ENCODE data around the gene WDR75.

WDR75 gene

DNA sequence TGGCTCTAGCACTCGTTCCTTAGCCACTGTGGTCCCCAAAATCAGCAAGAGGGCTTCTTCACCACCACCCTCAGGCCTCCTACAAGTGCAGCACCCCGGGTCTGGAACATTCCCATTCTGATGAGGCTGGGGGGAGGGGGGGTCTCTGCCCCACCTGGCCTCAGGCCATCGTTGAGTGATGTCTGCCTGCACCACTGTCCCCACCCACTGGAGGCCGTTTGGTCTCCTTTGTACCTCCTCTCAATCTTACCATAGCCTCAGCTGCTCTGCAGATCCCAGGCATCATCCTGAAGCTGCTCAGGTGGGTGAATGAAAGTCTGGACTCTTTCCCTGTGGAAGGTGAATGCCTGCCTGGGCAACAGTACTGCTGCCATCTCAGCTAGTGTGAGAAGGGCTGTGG lies 42.3 kb downstream of the WDR75 start:
- no peak for TF ChIP-seq Cebpa-rat (IDR thresholded peaks at IDR 0.05)
- Histone ChIP-seq H3K9me3 (replicated peaks in 1 of 11) (no peaks in the 10 kb centered on the region), H3K4me1 (peaks cover 0 to 11% (median 0%) of the 10 kb centered on the region in 10 experiments; a peak in 5 of 20 replicates), H3K27ac (no peak overlapping the region), H3K27me3 (no peaks in the 10 kb centered on the region), H3K4me2 (no peak overlapping the region), H3K4me3 (no peak overlapping the region), H3K9ac (no peak overlapping the region), H4K20me1 (no peaks in the 10 kb centered on the region), H3K36me3 (no peaks in the 10 kb centered on the region)

DNA sequence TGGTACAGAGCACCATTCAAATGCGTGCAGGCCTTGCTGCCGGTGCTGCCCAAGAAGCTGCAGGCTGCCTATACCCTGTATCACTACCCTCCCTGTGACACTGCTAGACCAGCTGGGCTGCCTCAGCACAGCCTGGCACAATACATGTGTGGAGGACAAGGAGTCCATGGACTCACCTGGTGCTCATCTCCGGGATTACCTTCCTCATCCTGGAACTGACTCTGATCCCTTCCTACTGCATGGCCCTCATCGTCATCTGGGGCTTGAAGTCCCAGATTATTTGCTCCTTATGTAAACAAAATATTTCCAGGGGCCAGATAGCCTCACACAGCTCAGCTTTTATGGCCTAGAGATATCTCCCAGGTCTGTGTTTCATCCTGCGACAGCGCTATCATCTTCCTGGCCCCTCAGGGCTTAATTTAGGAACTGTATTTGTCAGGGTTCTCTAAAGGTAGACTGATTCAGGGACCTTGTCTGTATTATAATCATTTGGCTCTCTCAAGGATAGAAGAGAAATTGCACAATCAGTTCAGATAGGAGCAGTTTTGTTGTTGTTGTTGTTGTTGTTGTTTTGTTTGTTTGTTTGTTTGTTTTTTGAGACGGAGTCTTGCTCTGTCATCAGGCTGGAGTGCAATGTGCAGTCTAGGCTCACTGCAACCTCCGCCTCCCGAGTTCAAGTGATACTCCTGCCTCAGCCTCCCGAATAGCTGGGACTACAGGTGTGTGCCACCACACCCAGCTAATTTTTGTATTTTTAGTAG lies 42.9 kb downstream of the WDR75 start:
- Histone ChIP-seq H3K4me1 (peaks cover 0 to 11% (median 0%) of the 10 kb centered on the region in 10 experiments; a peak in 5 of 20 replicates), H3K4me3 (no peak overlapping the region), H3K4me2 (peak overlapping the region in 2 of 11 experiments; percentile 1 to 17; a peak in 1 of 22 replicates), H3K36me3 (no peaks in the 10 kb centered on the region), H3K27me3 (no peaks in the 10 kb centered on the region), H3K27ac (no peak overlapping the region), H3K9me3 (replicated peaks in 1 of 11) (no peaks in the 10 kb centered on the region), H4K20me1 (no peaks in the 10 kb centered on the region), H3K9ac (no peak overlapping the region)
- 0 out of 22 replicates have a peak, but pooled peaks of 2 of the 11 experiments have one; percentile 9 to 14 for TF ChIP-seq Cebpa-rat (IDR thresholded peaks at IDR 0.05)

DNA sequence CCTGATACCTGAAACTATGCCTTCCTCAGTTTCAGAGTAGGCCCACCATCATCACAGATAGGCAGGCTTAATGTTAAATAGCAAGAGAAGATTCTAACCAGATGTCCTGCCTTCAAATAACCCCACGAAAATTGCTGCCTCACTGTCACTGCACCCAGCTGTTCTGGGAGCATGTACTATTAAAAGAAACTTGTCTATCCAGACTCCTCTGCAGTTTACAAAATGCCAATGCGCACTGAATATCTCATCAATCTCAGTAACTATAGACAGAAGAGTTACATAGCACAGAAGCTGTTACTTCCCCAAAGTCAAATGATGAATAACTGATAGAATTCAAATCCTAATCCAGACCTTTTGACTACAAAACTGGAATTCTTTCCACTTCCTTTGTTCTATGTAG lies 43.9 kb downstream of the WDR75 start:
- no peaks in the 10 kb centered on the region for H3K27me3 ChIP-seq
- H4K20me1 ChIP-seq, result no peaks in the 10 kb centered on the region
- H3K36me3 ChIP-seq, result no peaks in the 10 kb centered on the region
- no peak overlapping the region for H3K27ac ChIP-seq
- no peak for TF ChIP-seq Cebpa-rat (IDR thresholded peaks at IDR 0.05)
- peaks cover 0 to 11% (median 0%) of the 10 kb centered on the region in 10 experiments; a peak in 5 of 20 replicates for H3K4me1 ChIP-seq
- H3K4me2 ChIP-seq, result peak overlapping the region in 3 of 11 experiments; percentile 1 to 17 (median 5); a peak in 1 of 22 replicates
- H3K9ac ChIP-seq, result no peak overlapping the region
- no peak overlapping the region for H3K4me3 ChIP-seq
- H3K9me3 ChIP-seq (replicated peaks in 1 of 11), result no peaks in the 10 kb centered on the region

DNA sequence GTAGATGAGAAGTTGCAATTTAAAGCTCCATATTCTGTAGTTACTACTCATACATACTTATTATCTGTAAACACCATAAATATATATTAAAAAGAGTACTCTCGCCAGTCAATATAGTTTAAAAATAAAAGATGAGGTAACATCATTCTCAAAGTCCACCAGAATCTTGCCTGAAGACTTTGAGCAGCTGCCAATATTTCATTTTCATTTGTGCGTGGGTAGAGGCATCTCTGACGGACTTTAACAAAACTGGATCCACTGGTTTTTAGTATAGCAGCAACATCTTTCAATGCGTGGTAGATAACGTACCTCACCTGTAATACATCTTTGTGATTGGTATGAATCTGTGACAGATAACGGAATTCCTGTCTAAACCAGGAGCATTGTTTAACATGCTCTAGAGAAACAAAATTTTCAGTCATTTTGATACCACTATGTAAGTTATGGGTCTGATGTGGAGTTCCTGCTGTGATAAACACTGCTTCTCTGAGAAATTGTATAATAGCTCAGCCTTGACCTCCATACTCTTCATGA lies 45.0 kb downstream of the WDR75 start:
- no peak for TF ChIP-seq Cebpa-rat (IDR thresholded peaks at IDR 0.05)
- no peak overlapping the region for H3K27ac ChIP-seq

DNA sequence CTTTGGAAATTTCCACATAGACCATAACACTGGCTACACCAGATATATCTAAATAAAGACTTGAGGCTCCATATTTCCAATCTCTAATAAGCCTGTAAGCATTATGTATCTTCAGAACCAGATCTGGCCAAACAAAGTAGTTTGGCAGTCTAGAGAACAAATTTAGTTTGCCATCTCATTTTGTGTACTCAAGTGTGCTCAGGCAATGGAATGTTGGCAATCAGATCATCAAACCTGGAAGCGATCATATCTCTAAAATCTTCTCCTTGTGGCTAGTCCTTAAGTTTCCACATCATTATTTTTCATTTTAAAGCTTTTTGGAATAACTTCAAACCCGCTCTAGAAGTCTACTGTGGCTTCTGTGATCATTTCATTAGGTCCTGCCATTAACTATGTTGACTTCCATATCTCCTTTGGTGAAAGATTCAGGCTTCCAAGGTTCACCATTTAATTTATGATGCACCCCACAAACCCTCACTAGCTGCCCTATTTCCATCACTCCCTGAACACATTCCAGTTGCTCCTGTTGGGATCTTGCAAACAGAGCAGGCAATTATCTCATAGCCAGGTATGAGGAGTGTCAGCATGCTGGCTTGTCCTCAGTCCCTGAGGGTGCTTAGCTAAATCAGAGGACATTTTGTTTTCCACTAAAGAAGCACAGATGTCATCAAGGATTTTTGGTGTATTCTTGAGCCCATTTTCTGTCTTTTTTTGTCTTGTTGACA lies 46.2 kb downstream of the WDR75 start:
- no peaks in the 10 kb centered on the region for H3K36me3 ChIP-seq
- no peak overlapping the region for H3K4me2 ChIP-seq
- H3K9ac ChIP-seq, result no peak overlapping the region
- H3K4me3 ChIP-seq, result no peak overlapping the region
- peaks cover 0 to 11% (median 0%) of the 10 kb centered on the region in 10 experiments; a peak in 5 of 20 replicates for H3K4me1 ChIP-seq
- H3K9me3 ChIP-seq (replicated peaks in 1 of 11), result no peaks in the 10 kb centered on the region
- H3K27ac ChIP-seq, result no peak overlapping the region
- H4K20me1 ChIP-seq, result no peaks in the 10 kb centered on the region
- TF ChIP-seq Cebpa-rat (IDR thresholded peaks at IDR 0.05), result no peak
- H3K27me3 ChIP-seq, result no peaks in the 10 kb centered on the region

More for the DNA sequence above, 45.0 kb downstream of the WDR75 start:
- H3K36me3 ChIP-seq, result no peaks in the 10 kb centered on the region
- no peaks in the 10 kb centered on the region for H4K20me1 ChIP-seq
- H3K4me3 ChIP-seq, result no peak overlapping the region
- no peak overlapping the region for H3K4me2 ChIP-seq
- H3K4me1 ChIP-seq, result peaks cover 0 to 11% (median 0%) of the 10 kb centered on the region in 10 experiments; a peak in 5 of 20 replicates
- no peak overlapping the region for H3K9ac ChIP-seq
- H3K9me3 ChIP-seq (replicated peaks in 1 of 11), result no peaks in the 10 kb centered on the region
- no peaks in the 10 kb centered on the region for H3K27me3 ChIP-seq

DNA sequence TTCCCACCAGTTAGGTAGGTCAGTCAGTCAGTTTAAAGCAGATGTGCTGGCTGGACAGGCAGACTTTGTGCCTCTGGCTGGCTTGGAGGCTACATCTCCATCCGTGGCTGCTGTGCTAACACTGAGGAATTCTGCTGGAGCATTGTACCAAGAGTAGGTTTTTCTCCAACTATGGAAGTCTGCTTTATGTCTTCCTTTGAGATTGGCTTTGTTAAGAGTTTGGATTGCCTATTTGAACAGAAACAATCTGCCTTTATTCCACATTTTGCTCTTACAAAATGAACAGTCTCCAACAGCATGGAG lies 46.7 kb downstream of the WDR75 start:
- Histone ChIP-seq H3K4me1 (peaks cover 0 to 11% (median 0%) of the 10 kb centered on the region in 10 experiments; a peak in 5 of 20 replicates), H3K27me3 (no peaks in the 10 kb centered on the region), H3K27ac (no peak overlapping the region), H4K20me1 (no peaks in the 10 kb centered on the region), H3K9ac (no peak overlapping the region), H3K4me2 (no peak overlapping the region), H3K9me3 (replicated peaks in 1 of 11) (no peaks in the 10 kb centered on the region), H3K36me3 (no peaks in the 10 kb centered on the region), H3K4me3 (no peak overlapping the region)
- no peak for TF ChIP-seq Cebpa-rat (IDR thresholded peaks at IDR 0.05)

DNA sequence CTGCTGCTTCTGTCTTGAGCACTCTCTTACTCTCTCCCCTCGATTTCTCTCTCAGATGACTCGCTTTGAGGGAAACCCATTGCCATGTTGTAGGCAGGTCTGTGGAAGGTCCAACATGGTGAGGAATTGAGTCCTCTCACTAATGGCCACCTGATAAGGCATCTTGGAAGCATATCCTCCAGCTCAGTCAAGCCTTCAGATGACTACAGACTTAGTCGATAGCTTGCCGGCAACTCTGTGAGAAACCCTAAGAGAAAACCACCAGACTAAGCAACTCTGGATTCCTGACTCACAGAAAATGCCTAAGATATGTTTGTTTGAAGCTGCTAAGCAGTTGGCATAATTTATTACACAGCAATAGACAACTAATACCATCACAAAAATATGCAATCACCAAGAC lies 51.2 kb downstream of the WDR75 start:
- no peak overlapping the region for H3K4me3 ChIP-seq
- H3K9me3 ChIP-seq (replicated peaks in 1 of 11), result peaks cover 0 to 22% (median 3%) of the 10 kb centered on the region in 11 experiments; a peak in 8 of 22 replicates
- H3K4me2 ChIP-seq, result no peak overlapping the region
- no peak for TF ChIP-seq Cebpa-rat (IDR thresholded peaks at IDR 0.05)
- no peaks in the 10 kb centered on the region for H3K36me3 ChIP-seq
- H4K20me1 ChIP-seq, result no peaks in the 10 kb centered on the region
- no peak overlapping the region for H3K27ac ChIP-seq
- no peaks in the 10 kb centered on the region for H3K27me3 ChIP-seq
- H3K9ac ChIP-seq, result no peak overlapping the region
- H3K4me1 ChIP-seq, result no peaks in the 10 kb centered on the region

DNA sequence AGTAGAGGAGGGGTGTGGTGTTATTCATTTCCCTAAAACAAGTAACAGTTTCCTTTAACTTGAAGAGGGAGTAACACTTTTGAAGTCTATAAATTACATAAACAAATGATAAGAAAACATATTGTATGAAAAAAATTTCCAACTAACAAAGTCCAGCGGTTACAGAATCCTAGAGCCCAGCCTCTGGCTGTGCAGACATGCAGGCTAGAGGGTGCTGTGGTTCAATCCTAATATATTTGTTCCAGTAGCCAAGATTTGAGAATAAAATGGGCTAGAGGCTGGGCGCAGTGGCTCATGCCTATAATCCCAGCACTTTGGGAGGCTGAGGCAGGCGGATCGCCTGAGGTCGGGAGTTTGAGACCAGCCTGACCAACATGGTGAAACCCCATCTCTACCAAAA lies 56.9 kb downstream of the WDR75 start:
- Histone ChIP-seq H3K4me3 (no peak overlapping the region), H4K20me1 (no peaks in the 10 kb centered on the region), H3K27me3 (no peaks in the 10 kb centered on the region), H3K4me1 (peaks cover 0 to 22% (median 5%) of the 10 kb centered on the region in 10 experiments; a peak in 8 of 20 replicates), H3K4me2 (no peak overlapping the region), H3K27ac (no peak overlapping the region), H3K9me3 (replicated peaks in 1 of 11) (peaks cover 0 to 22% (median 3%) of the 10 kb centered on the region in 11 experiments; a peak in 8 of 22 replicates), H3K36me3 (no peaks in the 10 kb centered on the region), H3K9ac (no peak overlapping the region)
- TF ChIP-seq Cebpa-rat (IDR thresholded peaks at IDR 0.05), result no peak

DNA sequence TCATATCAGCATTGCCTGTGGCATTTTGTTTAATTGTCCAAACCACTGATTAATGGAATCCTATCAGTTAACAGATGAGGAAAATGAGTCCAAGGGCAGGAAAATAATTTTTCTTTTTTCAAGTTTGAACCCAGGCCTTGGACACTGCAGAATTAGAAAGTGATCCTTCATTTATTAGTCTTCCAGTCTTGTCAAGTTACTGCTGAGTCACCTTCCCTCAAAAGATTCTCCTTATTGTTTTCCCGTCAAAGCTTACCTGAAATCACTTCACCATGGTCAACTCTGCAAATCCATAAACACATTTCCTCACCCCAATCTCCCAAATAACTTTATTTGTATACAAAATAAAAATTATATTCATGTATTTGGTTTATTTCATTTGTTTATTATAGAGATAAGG lies 57.9 kb downstream of the WDR75 start:
- H3K4me3 ChIP-seq, result no peak overlapping the region
- H3K4me2 ChIP-seq, result no peak overlapping the region
- H3K9me3 ChIP-seq (replicated peaks in 1 of 11), result peaks cover 0 to 18% (median 3%) of the 10 kb centered on the region in 11 experiments; a peak in 8 of 22 replicates
- H3K9ac ChIP-seq, result no peak overlapping the region
- H3K27me3 ChIP-seq, result no peaks in the 10 kb centered on the region
- no peak overlapping the region for H3K27ac ChIP-seq
- H4K20me1 ChIP-seq, result no peaks in the 10 kb centered on the region
- H3K36me3 ChIP-seq, result no peaks in the 10 kb centered on the region
- H3K4me1 ChIP-seq, result peaks cover 0 to 23% (median 5%) of the 10 kb centered on the region in 10 experiments; a peak in 8 of 20 replicates
- TF ChIP-seq Cebpa-rat (IDR thresholded peaks at IDR 0.05), result no peak

All from BLaER1 treated with 17β-estradiol and CSF1 and Interleukin-3, amounts not matched to agents 10 nM and 100 nM (cell line).